ENCODE results near the gene RNF146. TPM values are rescaled to one million over a fixed set of nuclear protein-coding genes. Genes with fewer than 3 reads are reported as not detected.

RNF146 gene
- total RNA-seq, 1 experiment from 2014 or later, result 18.9 TPM

Other genes starting within 250 kb of the RNF146 start
- gene RSPO3, start 148.2 kb upstream of the RNF146 start, total RNA-seq (2014; rRNA removed; shearing (Covaris generic)), result 0.10 TPM in 1 of 2 replicates, not detected in the other
- gene ECHDC1, start 76.7 kb downstream of the RNF146 start, total RNA-seq (2014; rRNA removed; shearing (Covaris generic)), result 60.7 and 67.5 TPM in 2 replicates
- 0.94 and 1.4 TPM in 2 replicates for gene KIAA0408, start 192.5 kb downstream of the RNF146 start, total RNA-seq (2014; rRNA removed; shearing (Covaris generic))